H9 (cell line): ENCODE measurements around the gene C11orf65. TPM values are rescaled to one million over a fixed set of nuclear protein-coding genes. Genes with fewer than 3 reads are reported as not detected.

Source experiments
- DNase-seq: peaks from one replicate; pipeline ENCODE4 v3.0.0-alpha.2; 2017
- H2AFZ ChIP-seq: one replicate; pipeline ENCODE4 v1.6.1; 2013; ENCODE audit warnings: mild to moderate bottlenecking, low read length, control low read depth, moderate library complexity
- H2AK5ac ChIP-seq: 2 replicates; pipeline ENCODE4 v1.6.1; 2013; ENCODE audit warnings: low read length, control low read depth, mixed read lengths; ENCODE audit not compliant: insufficient read length
- H2BK120ac ChIP-seq: one replicate; pipeline ENCODE4 v1.6.1; 2013; ENCODE audit warnings: low read depth, mild to moderate bottlenecking, low read length, control low read depth, inconsistent platforms; ENCODE audit not compliant: poor library complexity, severe bottlenecking
- H2BK12ac ChIP-seq: 2 replicates; pipeline ENCODE4 v1.6.1; 2013; ENCODE audit warnings: low read length, control low read depth, mixed read lengths, low read depth; ENCODE audit not compliant: insufficient read length
- H2BK15ac ChIP-seq: 2 replicates; pipeline ENCODE4 v1.6.1; 2013; ENCODE audit warnings: low read depth, low read length, control low read depth
- H2BK20ac ChIP-seq: one replicate; pipeline ENCODE4 v1.6.1; 2013; ENCODE audit warnings: low read depth, mild to moderate bottlenecking, low read length, control low read depth, inconsistent platforms; ENCODE audit not compliant: poor library complexity, severe bottlenecking
- H2BK5ac ChIP-seq: 2 replicates; pipeline ENCODE4 v1.6.1; 2013; ENCODE audit warnings: low read length, control low read depth, mixed read lengths; ENCODE audit not compliant: insufficient read length
- H3K14ac ChIP-seq: 2 replicates; pipeline ENCODE4 v1.6.1; 2013; ENCODE audit warnings: low read length, control low read depth; ENCODE audit not compliant: insufficient read depth
- H3K18ac ChIP-seq: 2 replicates; pipeline ENCODE4 v1.6.1; 2013; ENCODE audit warnings: low read depth, mild to moderate bottlenecking, mixed read lengths, low read length, control low read depth; ENCODE audit not compliant: insufficient read length
- H3K23ac ChIP-seq: 2 replicates; pipeline ENCODE4 v1.6.1; 2013; ENCODE audit warnings: low read length, control low read depth, mixed read lengths, low read depth; ENCODE audit not compliant: insufficient read length
- H3K23me2 ChIP-seq: 2 replicates; pipeline ENCODE4 v1.6.1; 2013; ENCODE audit warnings: low read depth, mild to moderate bottlenecking, mixed read lengths, low read length, control low read depth; ENCODE audit not compliant: insufficient read length, poor library complexity, severe bottlenecking
- H3K27ac ChIP-seq: 2 replicates; pipeline ENCODE4 v1.5.1; 2013; ENCODE audit warnings: low read length, control low read depth, mixed read lengths, low read depth; ENCODE audit not compliant: insufficient read length
- H3K27me3 ChIP-seq: 2 replicates; pipeline ENCODE4 v1.6.1; 2013; ENCODE audit warnings: low read length, control low read depth, inconsistent platforms; ENCODE audit not compliant: insufficient read depth
- H3K4ac ChIP-seq: 2 replicates; pipeline ENCODE4 v1.6.1; 2013; ENCODE audit warnings: low read depth, mild to moderate bottlenecking, control low read depth, inconsistent platforms, low read length, moderate library complexity
- H3K4me1 ChIP-seq: 2 replicates; pipeline ENCODE4 v1.6.1; 2013; ENCODE audit warnings: low read length, control low read depth, inconsistent platforms; ENCODE audit not compliant: insufficient read depth
- H3K4me2 ChIP-seq: 2 replicates; pipeline ENCODE4 v1.6.1; 2013; ENCODE audit warnings: low read length, control low read depth, mixed read lengths; ENCODE audit not compliant: insufficient read length, insufficient read depth
- H3K56ac ChIP-seq: 2 replicates; pipeline ENCODE4 v1.6.1; 2013; ENCODE audit warnings: low read depth, mild to moderate bottlenecking, mixed read lengths, low read length, control low read depth; ENCODE audit not compliant: insufficient read length
- H3K79me1 ChIP-seq: 2 replicates; pipeline ENCODE4 v1.6.1; 2013; ENCODE audit warnings: low read depth, mild to moderate bottlenecking, moderate library complexity, low read length, control low read depth, inconsistent platforms; ENCODE audit not compliant: insufficient read depth, poor library complexity, severe bottlenecking
- H3K79me2 ChIP-seq: 2 replicates; pipeline ENCODE4 v1.6.1; 2013; ENCODE audit warnings: low read length, control low read depth, inconsistent platforms; ENCODE audit not compliant: insufficient read depth
- H3K9ac ChIP-seq: 2 replicates; pipeline ENCODE4 v1.6.1; 2013; ENCODE audit warnings: low read length, control low read depth, mixed read lengths; ENCODE audit not compliant: insufficient read length; ENCODE audit errors: extremely low read depth
- H3K9me3 ChIP-seq: one replicate; pipeline ENCODE4 v1.6.1; 2013; ENCODE audit warnings: low read depth, low read length, inconsistent platforms; ENCODE audit not compliant: control insufficient read depth
- H3T11ph ChIP-seq: one replicate; pipeline ENCODE4 v1.6.1; 2013; ENCODE audit warnings: mild to moderate bottlenecking, low read length, control low read depth, inconsistent platforms
- H4K20me1 ChIP-seq: one replicate; pipeline ENCODE4 v1.6.1; 2013; ENCODE audit not compliant: control insufficient read depth, insufficient read length, insufficient read depth
- H4K5ac ChIP-seq: 2 replicates; pipeline ENCODE4 v1.6.1; 2013; ENCODE audit warnings: low read depth, mild to moderate bottlenecking, mixed read lengths, low read length, control low read depth; ENCODE audit not compliant: insufficient read length
- H4K8ac ChIP-seq: replicated peaks from 2 replicates; pipeline ENCODE4 v1.6.1; 2013; ENCODE audit warnings: low read length, control low read depth, mixed read lengths, low read depth; ENCODE audit not compliant: insufficient read length
- H4K91ac ChIP-seq: 2 replicates; pipeline ENCODE4 v1.6.1; 2013; ENCODE audit warnings: low read depth, mild to moderate bottlenecking, moderate library complexity, mixed read lengths, low read length, control low read depth; ENCODE audit not compliant: insufficient read length
- H3K27ac Mint-ChIP-seq, 3 experiments: 2 replicates in 2 of 3; 3 replicates in 1 of 3; pipeline ENCODE4 v1.8.0; 2020 to 2021; ENCODE audit warnings: mixed read lengths in 3 of 3, mild to moderate bottlenecking in 1 of 3, moderate library complexity in 1 of 3
- H3K27me3 Mint-ChIP-seq: 2 replicates; pipeline ENCODE4 v1.8.0; 2021; ENCODE audit warnings: low read depth, mild to moderate bottlenecking, moderate library complexity, mixed read lengths
- H3K36me3 Mint-ChIP-seq, 3 experiments: 2 replicates in 2 of 3; 3 replicates in 1 of 3; pipeline ENCODE4 v1.8.0; 2020 to 2021; ENCODE audit warnings: low read depth in 3 of 3, mixed read lengths in 3 of 3; ENCODE audit not compliant: insufficient read depth in 1 of 3
- H3K4me1 Mint-ChIP-seq, 2 experiments: 2 replicates each; pipeline ENCODE4 v1.8.0; 2020; ENCODE audit warnings: mixed read lengths in 2 of 2
- H3K4me3 Mint-ChIP-seq, 2 experiments: 2 replicates in 1 of 2; 3 replicates in 1 of 2; pipeline ENCODE4 v1.8.0; 2020 to 2021; ENCODE audit warnings: mild to moderate bottlenecking in 2 of 2, mixed read lengths in 2 of 2, moderate library complexity in 1 of 2
- H3K9me3 Mint-ChIP-seq, 2 experiments: 2 replicates in 1 of 2; 3 replicates in 1 of 2; pipeline ENCODE4 v1.8.0; 2020; ENCODE audit warnings: mild to moderate bottlenecking in 2 of 2, mixed read lengths in 2 of 2, moderate library complexity in 1 of 2
- CTCF ChIP-seq: fragments of 200-600 bp; sonication (generic); conservative IDR thresholded peaks from 3 replicates; pipeline ENCODE4 v1.8.0; 2021; ENCODE audit warnings: antibody characterized with exemption, mild to moderate bottlenecking
- WGBS: extraction: QIAGEN DNeasy Blood & Tissue Kit; methylation state at CpG from one replicate; pipeline ENCODE4 v1.1.7; 2013; ENCODE audit warnings: missing lambda C conversion rate, low lambda C conversion rate, mixed read lengths; ENCODE audit not compliant: insufficient read length; ENCODE audit errors: extremely low coverage; 5-methylcytosine and 5-hydroxymethylcytosine counted together
- total RNA-seq: library from RNA; stranded (reverse); gene quantifications from 2 replicates; pipeline ENCODE4 v1.2.1, GENCODE V29; 2021

Gene C11orf65
- total RNA-seq, 1 experiment from 2014 or later, result 0.55 TPM

- H3K56ac ChIP-seq, result no peak overlapping the region
- no peak overlapping the region for H2BK120ac ChIP-seq
- H3K9ac ChIP-seq, result no peak overlapping the region
- H3K27me3 ChIP-seq, result no peaks in the 10 kb centered on the region
- H3K4me2 ChIP-seq, result no peak overlapping the region
- no peak overlapping the region for H2AFZ ChIP-seq
- H3K79me2 ChIP-seq, result no peaks in the 10 kb centered on the region
- no peak for DNase-seq
- H4K8ac ChIP-seq, result no peak overlapping the region
- H3K9me3 Mint-ChIP-seq, result peaks cover 17 to 24% of the 10 kb centered on the region in 2 experiments; a peak in 4 of 5 replicates
- H3T11ph ChIP-seq, result no peak overlapping the region
- H3K4ac ChIP-seq, result no peak overlapping the region
- H2BK12ac ChIP-seq, result no peak overlapping the region
- H3K9me3 ChIP-seq, result no peaks in the 10 kb centered on the region
- H4K5ac ChIP-seq, result no peak overlapping the region
- no peak overlapping the region for H4K91ac ChIP-seq
- WGBS, result no CpG with 5 or more reads among the region's 1 CpG
- H3K23me2 ChIP-seq, result no peaks in the 10 kb centered on the region
- H3K27me3 Mint-ChIP-seq, result no peaks in the 10 kb centered on the region; the same call in 1 of the 2 replicates
- TF ChIP-seq CTCF, result no peak
- H3K27ac Mint-ChIP-seq, result no peak overlapping the region
- no peak overlapping the region for H3K18ac ChIP-seq
- no peak overlapping the region for H2BK5ac ChIP-seq
- H2AK5ac ChIP-seq, result no peak overlapping the region
- no peak overlapping the region for H2BK15ac ChIP-seq
- no peaks in the 10 kb centered on the region for H3K4me1 ChIP-seq
- H3K14ac ChIP-seq, result no peak overlapping the region
- H3K27ac ChIP-seq, result no peak overlapping the region
- H4K20me1 ChIP-seq, result no peaks in the 10 kb centered on the region
- H3K4me3 Mint-ChIP-seq, result no peak overlapping the region
- H3K4me1 Mint-ChIP-seq, result no peaks in the 10 kb centered on the region
- H3K79me1 ChIP-seq, result no peaks in the 10 kb centered on the region
- no peak overlapping the region for H3K23ac ChIP-seq
- H2BK20ac ChIP-seq, result no peak overlapping the region
- peaks cover 0 to 2% (median 0%) of the 10 kb centered on the region in 3 experiments; a peak in 3 of 7 replicates for H3K36me3 Mint-ChIP-seq
These were observed 36.0 kb downstream of the C11orf65 start for GRCh38 chr11:108431370-108431769.
